OCI-LY3 (cell line): ENCODE measurements around the gene RAET1L.

Source experiments
- EZH2phosphoT487 ChIP-seq: fragments of 200-600 bp; shearing (Covaris generic); IDR thresholded peaks from 2 replicates; pipeline ENCODE4 v1.6.1; 2018; ENCODE audit warnings: antibody characterized with exemption, mixed run types, low read depth
- TF ChIP-seq, protein P1 (sequence below): fragments of 200-600, 300-600 bp; sonication (generic); IDR thresholded peaks from 2 replicates; pipeline ENCODE4 v1.5.1; 2014; ENCODE audit warnings: antibody characterized with exemption, low read length, low read depth

DNA sequence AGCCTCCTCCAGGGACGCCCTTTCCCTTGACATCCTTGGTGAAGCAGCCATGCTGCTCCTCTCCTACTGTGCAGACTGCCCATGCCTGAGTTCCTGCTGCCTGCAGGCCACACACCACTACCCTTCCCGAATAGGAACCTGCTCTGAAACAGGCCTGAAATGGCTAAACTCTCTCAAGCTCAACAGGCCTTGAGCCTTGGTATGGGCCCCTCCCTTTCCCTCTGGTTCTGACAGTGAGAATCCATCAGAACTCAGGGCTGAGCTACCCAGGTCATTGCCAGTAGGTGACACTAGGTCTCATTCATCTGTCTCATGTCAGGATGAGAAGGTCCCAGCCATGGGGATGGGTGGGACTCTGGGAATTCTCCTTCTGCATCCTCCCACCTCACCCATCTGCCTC lies 25.7 kb downstream of the RAET1L start:
- TF ChIP-seq, protein P1, sequence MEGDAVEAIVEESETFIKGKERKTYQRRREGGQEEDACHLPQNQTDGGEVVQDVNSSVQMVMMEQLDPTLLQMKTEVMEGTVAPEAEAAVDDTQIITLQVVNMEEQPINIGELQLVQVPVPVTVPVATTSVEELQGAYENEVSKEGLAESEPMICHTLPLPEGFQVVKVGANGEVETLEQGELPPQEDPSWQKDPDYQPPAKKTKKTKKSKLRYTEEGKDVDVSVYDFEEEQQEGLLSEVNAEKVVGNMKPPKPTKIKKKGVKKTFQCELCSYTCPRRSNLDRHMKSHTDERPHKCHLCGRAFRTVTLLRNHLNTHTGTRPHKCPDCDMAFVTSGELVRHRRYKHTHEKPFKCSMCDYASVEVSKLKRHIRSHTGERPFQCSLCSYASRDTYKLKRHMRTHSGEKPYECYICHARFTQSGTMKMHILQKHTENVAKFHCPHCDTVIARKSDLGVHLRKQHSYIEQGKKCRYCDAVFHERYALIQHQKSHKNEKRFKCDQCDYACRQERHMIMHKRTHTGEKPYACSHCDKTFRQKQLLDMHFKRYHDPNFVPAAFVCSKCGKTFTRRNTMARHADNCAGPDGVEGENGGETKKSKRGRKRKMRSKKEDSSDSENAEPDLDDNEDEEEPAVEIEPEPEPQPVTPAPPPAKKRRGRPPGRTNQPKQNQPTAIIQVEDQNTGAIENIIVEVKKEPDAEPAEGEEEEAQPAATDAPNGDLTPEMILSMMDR: no peak
- no peak for TF ChIP-seq EZH2phosphoT487
